Spleen (tissue), 11 donors: ENCODE data around the gene ARL13B. TPM values are rescaled to one million over a fixed set of nuclear protein-coding genes. Genes with fewer than 3 reads are reported as not detected.

ENCODE experiments used
- DNase-seq: peaks from one replicate; pipeline ENCODE4 v3.0.0-alpha.2; 2020
- H3K27ac ChIP-seq, 8 donors: fragments of 200-600 bp; sonication (generic) in 7 of 8; 1 replicate in 4 of 8; 2 replicates in 4 of 8; pipeline versions ENCODE4 v1.5.0 to v1.8.0; 2016 to 2021; ENCODE audit warnings: inconsistent platforms in 4 of 8, mild to moderate bottlenecking in 4 of 8, moderate library complexity in 1 of 8
- H3K27me3 ChIP-seq, 7 donors: fragments of 200-600 bp; sonication (generic) in 6 of 7; replicated peaks in 1 of 7; 1 replicate in 4 of 7; 2 replicates in 3 of 7; pipeline versions ENCODE4 v1.5.0 to v1.8.0; 2016 to 2021; ENCODE audit warnings: inconsistent platforms in 3 of 7, mild to moderate bottlenecking in 1 of 7
- H3K36me3 ChIP-seq, 6 donors: fragments of 200-600 bp; sonication (generic) in 5 of 6; 1 replicate in 4 of 6; 2 replicates in 2 of 6; pipeline versions ENCODE4 v1.5.0 to v1.8.0; 2016 to 2021; ENCODE audit warnings: inconsistent platforms in 2 of 6
- H3K4me1 ChIP-seq, 6 donors: fragments of 200-600 bp; sonication (generic) in 5 of 6; 1 replicate in 3 of 6; 2 replicates in 3 of 6; pipeline versions ENCODE4 v1.5.0 to v1.8.0; 2016 to 2021; ENCODE audit warnings: inconsistent platforms in 3 of 6
- H3K4me3 ChIP-seq, 8 donors: fragments of 200-600 bp; sonication (generic) in 7 of 8; 1 replicate in 4 of 8; 2 replicates in 4 of 8; pipeline versions ENCODE4 v1.5.0 to v1.8.0; 2016 to 2021; ENCODE audit warnings: inconsistent platforms in 4 of 8, mild to moderate bottlenecking in 4 of 8, moderate library complexity in 2 of 8
- H3K9me3 ChIP-seq, 8 donors: fragments of 200-600 bp; sonication (generic) in 7 of 8; 1 replicate in 4 of 8; 2 replicates in 4 of 8; pipeline versions ENCODE4 v1.5.0 to v1.8.0; 2016 to 2021; ENCODE audit warnings: inconsistent platforms in 4 of 8
- POLR2A ChIP-seq, 3 donors: fragments of 450-650 bp; IDR thresholded peaks; one replicate each; pipeline ENCODE4 v1.5.1; 2017; ENCODE audit warnings: antibody characterized with exemption in 3 of 3, mild to moderate bottlenecking in 1 of 3
- POLR2AphosphoS5 ChIP-seq, 3 donors: sonication (generic); formaldehyde crosslinking; IDR thresholded peaks; one replicate each; pipeline ENCODE4 v1.5.1; 2017; ENCODE audit warnings: antibody characterized with exemption in 3 of 3
- WGBS, 5 donors: extraction: QIAGEN DNeasy Blood & Tissue Kit in 3 of 5; methylation state at CpG; one replicate each; pipeline versions ENCODE4 v1.1.5 to v1.1.7; 2013 to 2018; 5-methylcytosine and 5-hydroxymethylcytosine counted together
- intact Hi-C: fragments of 100-400 bp; cut with DNase I; formaldehyde crosslinking; loops from one replicate; pipeline ENCODE4 v1.15.0; 2023; ENCODE audit warnings: low total_unique reads
- polyA plus RNA-seq, 3 donors: library from polyadenylated mRNA; stranded (reverse); fragments of 200-250 nt; gene quantifications; one replicate each; pipeline ENCODE4 v1.2.1, GENCODE V29; 2013
- small RNA-seq, 4 donors: library from RNA; depleted of rRNA; stranded (forward); fragments of <200 nt; gene quantifications; one replicate each; pipeline ENCODE3, GENCODE V24; 2016
- total RNA-seq, 7 donors: library from RNA; depleted of rRNA in 3 of 7; stranded (reverse); fragments of >200 nt in 3 of 7; fragmentation: NEBNext Ultra II Directional in 4 of 7; extraction: Animal tissue kit (Norgen Biotek cat#: 25700) in 4 of 7; gene quantifications; one replicate each; pipeline versions ENCODE4 v1.1.0 to v1.2.1, GENCODE V29; 2016 to 2021
- TF ChIP-seq, protein P1 (sequence below), 11 experiments: fragments of 200-600 bp in 7 of 11; fragments of 450-650 bp in 4 of 11; sonication (generic) in 4 of 11; IDR thresholded peaks in 8 of 11; conservative IDR thresholded peaks in 3 of 11; 1 replicate in 7 of 11; 2 replicates in 4 of 11; pipeline versions ENCODE4 v1.4.0 to v1.8.0; 2016 to 2021; ENCODE audit warnings: antibody characterized with exemption in 11 of 11, inconsistent platforms in 4 of 11, mild to moderate bottlenecking in 1 of 11
- donor health status: healthy with polysubstance abuse.
- donor health status: DM: no; HTN: no; CAD: no; lungs with moderate emphysema.
- donor health status: DM: no; HTN: no; CAD: no.
- donor health status: Bipolar disorder and iron deficiency.
- donor health status: healthy.
- donor health status: DM: no; HTN: no; CAD: no.
- donor health status: DM: yes; HTN: yes; CAD: no.

The ARL13B gene
- total and polyA plus RNA-seq, 10 donors, result 3.0 to 15.7 (median 9.5) TPM

DNA sequence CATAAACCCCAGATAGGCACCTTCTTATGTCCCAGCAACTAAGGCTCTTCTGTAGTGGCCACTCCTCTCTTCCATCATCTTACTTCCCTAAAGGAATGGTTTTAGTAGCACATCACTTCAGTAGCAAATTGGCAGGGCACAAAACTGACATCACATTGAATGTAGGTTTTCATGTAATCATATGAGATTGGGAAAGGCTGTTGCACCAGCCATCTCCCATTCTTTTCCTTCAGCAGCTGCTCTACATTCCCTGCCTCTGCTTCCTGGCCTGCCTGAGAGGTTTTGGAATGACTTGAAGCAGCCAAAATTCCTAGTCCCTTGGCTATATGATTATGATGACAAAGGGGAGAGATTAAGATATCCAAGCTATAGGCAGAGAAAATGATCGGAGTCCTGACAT is 119.4 kb downstream of the ARL13B start:
- Histone ChIP-seq H3K4me1 (peaks cover 0 to 17% (median 2%) of the 10 kb centered on the region in 6 donors), H3K27me3 (no peaks in the 10 kb centered on the region), H3K36me3 (peaks cover 0 to 100% (median 51%) of the 10 kb centered on the region in 6 donors), H3K4me3 (no peak overlapping the region), H3K9me3 (no peaks in the 10 kb centered on the region), H3K27ac (no peak overlapping the region)
- DNase-seq, result no peak
- 84 to 100% (median 90%) methylated on average over 1 of the region's 1 CpG for WGBS, 5 donors
- intact Hi-C loops, result no loop called here
- TF ChIP-seq POLR2A (IDR thresholded peaks at IDR 0.05) (no peak), POLR2AphosphoS5 (IDR thresholded peaks at IDR 0.05) (no peak)
- TF ChIP-seq, protein P1, sequence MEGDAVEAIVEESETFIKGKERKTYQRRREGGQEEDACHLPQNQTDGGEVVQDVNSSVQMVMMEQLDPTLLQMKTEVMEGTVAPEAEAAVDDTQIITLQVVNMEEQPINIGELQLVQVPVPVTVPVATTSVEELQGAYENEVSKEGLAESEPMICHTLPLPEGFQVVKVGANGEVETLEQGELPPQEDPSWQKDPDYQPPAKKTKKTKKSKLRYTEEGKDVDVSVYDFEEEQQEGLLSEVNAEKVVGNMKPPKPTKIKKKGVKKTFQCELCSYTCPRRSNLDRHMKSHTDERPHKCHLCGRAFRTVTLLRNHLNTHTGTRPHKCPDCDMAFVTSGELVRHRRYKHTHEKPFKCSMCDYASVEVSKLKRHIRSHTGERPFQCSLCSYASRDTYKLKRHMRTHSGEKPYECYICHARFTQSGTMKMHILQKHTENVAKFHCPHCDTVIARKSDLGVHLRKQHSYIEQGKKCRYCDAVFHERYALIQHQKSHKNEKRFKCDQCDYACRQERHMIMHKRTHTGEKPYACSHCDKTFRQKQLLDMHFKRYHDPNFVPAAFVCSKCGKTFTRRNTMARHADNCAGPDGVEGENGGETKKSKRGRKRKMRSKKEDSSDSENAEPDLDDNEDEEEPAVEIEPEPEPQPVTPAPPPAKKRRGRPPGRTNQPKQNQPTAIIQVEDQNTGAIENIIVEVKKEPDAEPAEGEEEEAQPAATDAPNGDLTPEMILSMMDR (IDR thresholded peaks at IDR 0.05 in 8 of 11, conservative IDR thresholded peaks at IDR 0.05 in 3 of 11), result no peak

DNA sequence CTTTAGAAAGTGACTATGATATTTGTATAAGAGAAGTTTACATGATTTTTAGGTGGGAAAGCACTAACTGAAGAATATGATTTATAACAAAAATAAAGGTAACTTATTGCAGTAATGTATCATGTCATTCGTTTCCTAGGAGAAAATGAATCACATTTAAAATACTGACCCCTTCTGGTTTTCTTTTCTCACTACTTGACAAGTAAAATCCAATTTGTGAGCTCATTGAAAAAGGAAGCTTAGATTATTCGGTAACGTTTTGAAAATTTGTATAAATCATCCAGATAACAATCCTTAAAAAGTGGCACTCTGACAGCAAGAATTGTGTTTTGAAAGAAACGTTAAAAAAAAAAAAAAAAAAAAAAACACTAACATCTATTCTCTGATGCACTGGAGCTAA is 121.9 kb downstream of the ARL13B start:
- no peak overlapping the region for H3K27ac ChIP-seq
- TF ChIP-seq, protein P1 (IDR thresholded peaks at IDR 0.05 in 8 of 11, conservative IDR thresholded peaks at IDR 0.05 in 3 of 11), result no peak
- TF ChIP-seq POLR2A (IDR thresholded peaks at IDR 0.05) (no peak), POLR2AphosphoS5 (IDR thresholded peaks at IDR 0.05) (no peak)
- intact Hi-C loops, result no loop called here
- peaks cover 0 to 17% (median 2%) of the 10 kb centered on the region in 6 donors for H3K4me1 ChIP-seq
- peaks cover 0 to 100% (median 39%) of the 10 kb centered on the region in 6 donors for H3K36me3 ChIP-seq
- no peaks in the 10 kb centered on the region for H3K27me3 ChIP-seq
- H3K4me3 ChIP-seq, result no peak overlapping the region
- WGBS, 5 donors, result 64 to 86% (median 68%) methylated on average over 4 of the region's 4 CpGs
- H3K9me3 ChIP-seq, result no peaks in the 10 kb centered on the region
- no peak for DNase-seq

Small RNA genes lying within 50 kb of the gene (small RNA-seq; reads per million reads assigned to genes)
- gene RF00019 (0 reads per million in 4 donors), gene RNU6-511P (0 reads per million in 4 donors)

Other genes starting within 250 kb of the ARL13B start
- 10 to 100 TPM; 17.0 to 42.8 (median 30.1) TPM for gene PROS1, start 6.3 kb upstream of the ARL13B start, total RNA-seq
- gene PROS1, start 6.3 kb upstream of the ARL13B start, polyA plus RNA-seq, result 1 to 10 TPM; 2.5 to 5.6 (median 5.0) TPM
- gene STX19, start 48.4 kb downstream of the ARL13B start, total RNA-seq, result 1 to 10 TPM in 3 of 7 donors, under 1 TPM in 3, not detected in 1; 0.32 to 1.6 (median 0.98) TPM
- gene STX19, start 48.4 kb downstream of the ARL13B start, polyA plus RNA-seq, result under 1 TPM in 2 of 3 donors, not detected in 1; 0.38 to 0.48 TPM
- gene DHFR2, start 82.8 kb downstream of the ARL13B start, total RNA-seq, result 1 to 10 TPM; 4.6 to 9.6 (median 5.9) TPM
- 1 to 10 TPM; 1.7 to 3.3 (median 2.6) TPM for gene DHFR2, start 82.8 kb downstream of the ARL13B start, polyA plus RNA-seq
- gene NSUN3, start 82.9 kb downstream of the ARL13B start, total RNA-seq, result 10 to 100 TPM; 18.4 to 28.5 (median 22.9) TPM
- gene NSUN3, start 82.9 kb downstream of the ARL13B start, polyA plus RNA-seq, result 1 to 10 TPM; 3.0 to 8.2 (median 4.0) TPM